Measurements from ENCODE around the gene GRHL1.

Gene GRHL1

GRCh38 chr2:9995059-9995458 is 43.6 kb downstream of the GRHL1 start:
- no peak for DNase-seq

GRCh38 chr2:9996321-9996720 is 44.8 kb downstream of the GRHL1 start:
- DNase-seq, result no peak

- DNase-seq, result no peak
Observed at GRCh38 chr2:9997936-9998335, 46.4 kb downstream of the GRHL1 start.

- no peak for DNase-seq
Observed at GRCh38 chr2:9998916-9999654, 47.6 kb downstream of the GRHL1 start.

GRCh38 chr2:9999693-10000092 is 48.2 kb downstream of the GRHL1 start:
- no peak for DNase-seq

GRCh38 chr2:10000541-10000940 is 49.0 kb downstream of the GRHL1 start:
- no peak for DNase-seq

GRCh38 chr2:10001586-10001985 is 50.1 kb downstream of the GRHL1 start:
- no peak for DNase-seq

GRCh38 chr2:10002109-10002508 is 50.6 kb downstream of the GRHL1 start:
- no peak for DNase-seq

GRCh38 chr2:10002681-10003080 is 51.2 kb downstream of the GRHL1 start:
- no peak for DNase-seq

- DNase-seq, result no peak
Observed at GRCh38 chr2:10003206-10004125, 52.0 kb downstream of the GRHL1 start.

GRCh38 chr2:10004401-10004800 is 52.9 kb downstream of the GRHL1 start:
- DNase-seq, result no peak

GRCh38 chr2:10004836-10005235 is 53.3 kb downstream of the GRHL1 start:
- no peak for DNase-seq

- DNase-seq, result no peak
Observed at GRCh38 chr2:10005461-10006235, 54.2 kb downstream of the GRHL1 start.

- no peak for DNase-seq
Observed at GRCh38 chr2:10006236-10007161, 55.0 kb downstream of the GRHL1 start.

GRCh38 chr2:10007435-10007834 is 55.9 kb downstream of the GRHL1 start:
- DNase-seq, result no peak

GRCh38 chr2:10007921-10008808 is 56.7 kb downstream of the GRHL1 start:
- no peak for DNase-seq

GRCh38 chr2:10008809-10009176 is 57.3 kb downstream of the GRHL1 start:
- no peak for DNase-seq

GRCh38 chr2:10009271-10009810 is 57.8 kb downstream of the GRHL1 start:
- no peak for DNase-seq

- no peak for DNase-seq
Observed at GRCh38 chr2:10009811-10010781, 58.6 kb downstream of the GRHL1 start.

Measured in left hindlimb (tissue), 1 donor.